Measurements from ENCODE around the gene OR13C5. TPM values are rescaled to one million over a fixed set of nuclear protein-coding genes. Genes with fewer than 3 reads are reported as not detected.

OR13C5 gene
- not detected in 2 replicates for total RNA-seq

GRCh38 chr9:104599313-104599712, at the start of gene OR13C5:
TSS of gene OR13C5 (minus strand) at chr9:104599413. CDS start at chr9:104599413, 0 bp downstream.

GRCh38 chr9:104618104-104618503, 18.9 kb upstream of the OR13C5 start, which contains the start of gene OR13C9:
TSS of gene OR13C9 (minus strand) at chr9:104618204. CDS start at chr9:104618204, 0 bp downstream.

GRCh38 chr9:104605527-104605926, 6.3 kb upstream of the OR13C5 start, which contains the start of gene OR13C2:
TSS of gene OR13C2 (minus strand) at chr9:104605627. CDS start at chr9:104605627, 0 bp downstream.

GRCh38 chr9:104568868-104569267, 30.3 kb downstream of the OR13C5 start, which contains the start of gene OR13C8:
TSS of gene OR13C8 (plus strand) at chr9:104569168. CDS start at chr9:104569168, 0 bp downstream.

Other genes with a start within 250 kb of the OR13C5 start
- not detected in 2 replicates for gene OR13F1, start 95.2 kb downstream of the OR13C5 start, total RNA-seq
- gene OR13C4, start 72.2 kb downstream of the OR13C5 start, total RNA-seq, result not detected in 2 replicates
- gene OR13C3, start 62.6 kb downstream of the OR13C5 start, total RNA-seq, result not detected in 2 replicates
- not detected in 2 replicates for gene OR13C8, start 30.2 kb downstream of the OR13C5 start, total RNA-seq
- not detected in 2 replicates for gene OR13C2, start 6.2 kb upstream of the OR13C5 start, total RNA-seq
- not detected in 2 replicates for gene OR13C9, start 18.8 kb upstream of the OR13C5 start, total RNA-seq
- gene OR13D1, start 95.1 kb upstream of the OR13C5 start, total RNA-seq, result not detected in 2 replicates
- gene NIPSNAP3A, start 148.3 kb upstream of the OR13C5 start, total RNA-seq, result 20.8 and 21.7 TPM in 2 replicates
- 0.49 and 1.5 TPM in 2 replicates for gene NIPSNAP3B, start 164.7 kb upstream of the OR13C5 start, total RNA-seq

Data from mesangial cell (primary cell).